Superior temporal gyrus (tissue), 1 donor: ENCODE measurements around the gene SDE2.
"Not testable (repeated sequence)": the region's sequence is repeated elsewhere in the genome, so short reads cannot be mapped to it uniquely, and the experiment has no call there.

Experiments used
- DNase-seq: peaks from one replicate; pipeline ENCODE4 v3.0.0-alpha.2; 2016; ENCODE audit errors: extremely low spot score

The SDE2 gene

DNA sequence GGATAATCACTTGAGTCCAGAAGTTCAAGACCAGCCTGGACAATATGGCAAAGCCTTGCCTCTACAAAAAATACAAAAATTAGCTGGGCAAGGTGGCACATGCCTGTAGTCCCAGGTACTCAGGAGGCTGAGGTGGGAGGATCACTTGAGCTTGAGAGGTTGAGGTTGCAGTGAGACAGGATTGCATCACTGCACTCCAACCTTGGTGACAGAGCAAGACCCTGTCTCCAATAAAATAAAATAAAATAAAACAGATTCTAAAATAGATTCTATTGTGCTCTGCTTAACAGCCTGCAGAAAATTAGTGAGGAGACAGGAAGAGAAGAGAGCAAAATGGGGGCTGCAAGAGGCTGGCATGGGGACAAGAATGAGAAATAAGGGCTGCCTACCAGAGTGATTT lies 7.5 kb upstream of the SDE2 start:
- no peak for DNase-seq

GRCh38 chr1:226004396-226004795 lies 5.3 kb upstream of the SDE2 start:
- no peak for DNase-seq

DNA sequence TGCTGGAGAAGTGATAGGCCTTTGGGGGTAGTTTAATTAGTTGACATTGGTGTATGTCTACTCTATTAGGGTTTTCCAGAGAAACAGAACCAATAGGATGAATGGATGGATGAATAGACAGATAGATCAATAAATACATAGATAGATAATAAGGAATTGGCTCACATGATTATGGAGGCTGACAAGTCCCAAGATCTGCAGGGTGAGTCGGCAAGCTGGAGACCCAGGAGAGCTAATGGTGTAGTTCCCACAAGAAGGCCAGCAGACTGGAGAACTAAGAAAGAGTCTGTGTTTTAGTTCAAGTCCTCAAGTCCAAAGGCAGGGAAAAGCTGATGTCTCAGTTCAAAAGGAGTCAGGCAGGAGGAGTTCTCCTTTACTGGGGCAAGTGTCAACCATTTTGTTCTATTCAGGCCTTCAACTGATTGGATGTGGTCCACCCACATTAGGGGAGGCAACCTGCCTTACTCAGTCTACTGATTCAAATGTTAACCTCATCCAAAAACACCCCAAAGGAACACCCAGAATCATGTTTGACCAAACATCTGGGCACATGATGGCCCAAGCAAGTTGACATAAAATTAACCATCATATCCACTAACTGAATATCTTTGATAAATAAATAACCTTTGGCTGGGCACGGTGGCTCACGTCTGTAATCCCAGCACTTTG lies 4.5 kb upstream of the SDE2 start:
- no peak for DNase-seq

DNA sequence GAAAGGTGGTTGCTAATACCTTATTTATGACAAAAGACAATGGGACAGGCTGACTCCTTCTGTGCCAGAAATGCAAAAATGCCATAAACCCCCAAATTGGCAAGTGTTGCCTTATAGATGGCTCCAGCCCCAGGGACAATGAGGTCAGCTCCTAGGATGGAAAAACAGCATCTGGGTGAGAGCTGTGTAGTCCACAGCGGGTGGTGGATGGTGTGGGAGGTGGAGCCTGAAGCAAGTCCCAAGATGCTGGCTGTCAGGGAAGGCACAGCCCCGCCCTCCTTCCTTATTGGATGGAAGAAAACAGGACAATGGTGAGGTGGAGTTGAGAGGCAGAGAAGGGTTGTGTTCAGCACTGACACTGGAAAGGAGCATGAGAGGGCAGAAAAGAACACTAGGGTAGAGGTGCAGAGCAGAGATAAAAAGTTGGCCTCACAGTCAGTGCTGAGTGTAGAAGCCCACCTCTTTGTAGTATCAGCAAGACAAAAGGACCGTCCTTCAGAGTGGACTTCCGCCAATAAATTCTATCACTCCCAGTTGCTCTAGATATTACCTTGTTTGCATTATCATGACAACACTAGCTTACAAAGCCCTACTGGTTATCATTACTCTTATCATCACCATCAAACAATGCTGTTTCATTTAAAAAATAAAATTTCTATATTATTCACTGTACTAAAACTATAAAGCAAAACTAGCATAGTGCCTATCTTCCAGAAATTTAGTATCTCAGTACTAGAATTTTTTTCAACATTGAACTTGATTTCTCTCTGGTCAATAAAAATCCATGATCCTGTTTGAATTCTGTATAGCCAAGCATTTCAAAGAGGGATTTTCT lies 3.7 kb upstream of the SDE2 start:
- no peak for DNase-seq

DNA sequence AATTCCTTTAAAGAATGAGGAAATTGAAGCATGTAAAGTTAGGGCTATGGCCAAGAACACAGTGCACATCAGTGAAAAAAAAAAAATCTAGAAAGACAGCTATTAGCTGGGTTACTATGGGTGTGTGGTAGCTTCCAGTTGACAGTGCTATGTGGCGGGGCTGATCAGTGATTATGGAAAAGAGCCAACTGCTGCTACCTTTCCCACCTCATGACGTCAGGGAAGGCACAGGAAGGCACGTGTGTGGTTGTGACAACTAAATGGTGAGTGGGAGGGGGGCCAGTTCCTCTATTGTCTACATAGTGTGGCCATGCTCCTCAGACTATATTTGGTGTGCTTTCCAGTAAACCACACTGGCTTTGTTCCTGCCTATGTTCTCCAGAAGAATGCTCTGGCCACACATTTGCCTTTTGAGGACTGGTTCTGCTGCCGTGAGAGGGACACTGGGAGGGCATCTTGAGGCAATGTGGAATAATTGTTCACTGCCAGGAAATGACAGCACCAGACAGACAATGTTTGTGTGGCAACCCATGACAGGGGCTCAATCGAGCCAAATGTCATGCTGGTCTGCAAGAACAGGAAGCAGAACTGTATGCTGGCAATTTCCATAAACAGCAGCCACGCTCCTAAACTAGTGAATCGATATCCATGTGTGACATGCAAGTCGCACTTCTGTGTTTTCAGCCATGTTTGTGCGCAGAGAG lies 3.0 kb upstream of the SDE2 start:
- peak; percentile 38 for DNase-seq

DNA sequence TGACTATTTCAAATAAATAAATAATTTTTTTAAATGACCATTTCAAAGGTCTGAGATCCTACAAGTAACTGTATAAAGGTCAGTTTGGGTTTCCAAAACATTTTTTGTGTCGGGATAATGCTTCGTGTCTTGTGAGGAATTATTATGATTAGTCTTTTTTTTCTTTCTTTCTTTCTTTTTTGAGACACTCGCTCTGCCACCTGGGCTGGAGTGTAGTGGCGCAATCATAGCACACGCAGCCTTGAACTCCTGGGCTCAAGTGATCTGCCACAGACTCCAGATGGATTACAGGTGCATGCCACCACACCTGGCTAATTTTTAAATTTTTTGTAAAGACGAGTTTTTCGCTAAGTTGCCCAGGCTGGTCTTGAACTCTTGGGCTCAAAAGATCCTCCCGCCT lies 1.9 kb upstream of the SDE2 start:
- no peak for DNase-seq

- not testable (repeated sequence) for DNase-seq
These were observed 1.4 kb upstream of the SDE2 start for GRCh38 chr1:226000493-226001081.

DNA sequence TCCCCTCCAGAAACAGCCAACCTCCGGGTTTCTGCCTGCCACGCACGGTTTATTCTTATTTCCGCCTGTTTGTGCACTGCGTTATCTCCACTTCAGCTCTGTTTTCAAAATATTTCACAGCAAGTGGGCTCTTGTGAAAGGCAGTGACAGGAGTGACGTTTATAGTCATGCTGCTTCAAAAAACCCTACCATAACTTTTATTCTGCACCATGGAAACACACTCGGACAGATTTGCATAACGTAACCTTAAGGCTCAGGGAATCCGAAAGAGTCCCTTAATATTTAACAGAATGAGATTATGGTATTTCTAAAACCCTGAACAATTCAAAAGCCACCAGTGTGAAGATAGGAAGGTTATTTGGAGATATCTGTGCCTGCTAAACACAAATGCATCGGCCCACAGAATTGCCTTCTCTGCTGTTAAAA lies 782 bp upstream of the SDE2 start:
- no peak for DNase-seq

- DNase-seq, result no peak
These were observed 450 bp downstream of the SDE2 start for GRCh38 chr1:225998560-225999226.

GRCh38 chr1:225996946-225997545 lies 2.1 kb downstream of the SDE2 start:
- no peak for DNase-seq

- DNase-seq, result no peak
These were observed 3.0 kb downstream of the SDE2 start for GRCh38 chr1:225995919-225996864.

GRCh38 chr1:225990705-225991464 lies 8.3 kb downstream of the SDE2 start:
- no peak for DNase-seq

DNA sequence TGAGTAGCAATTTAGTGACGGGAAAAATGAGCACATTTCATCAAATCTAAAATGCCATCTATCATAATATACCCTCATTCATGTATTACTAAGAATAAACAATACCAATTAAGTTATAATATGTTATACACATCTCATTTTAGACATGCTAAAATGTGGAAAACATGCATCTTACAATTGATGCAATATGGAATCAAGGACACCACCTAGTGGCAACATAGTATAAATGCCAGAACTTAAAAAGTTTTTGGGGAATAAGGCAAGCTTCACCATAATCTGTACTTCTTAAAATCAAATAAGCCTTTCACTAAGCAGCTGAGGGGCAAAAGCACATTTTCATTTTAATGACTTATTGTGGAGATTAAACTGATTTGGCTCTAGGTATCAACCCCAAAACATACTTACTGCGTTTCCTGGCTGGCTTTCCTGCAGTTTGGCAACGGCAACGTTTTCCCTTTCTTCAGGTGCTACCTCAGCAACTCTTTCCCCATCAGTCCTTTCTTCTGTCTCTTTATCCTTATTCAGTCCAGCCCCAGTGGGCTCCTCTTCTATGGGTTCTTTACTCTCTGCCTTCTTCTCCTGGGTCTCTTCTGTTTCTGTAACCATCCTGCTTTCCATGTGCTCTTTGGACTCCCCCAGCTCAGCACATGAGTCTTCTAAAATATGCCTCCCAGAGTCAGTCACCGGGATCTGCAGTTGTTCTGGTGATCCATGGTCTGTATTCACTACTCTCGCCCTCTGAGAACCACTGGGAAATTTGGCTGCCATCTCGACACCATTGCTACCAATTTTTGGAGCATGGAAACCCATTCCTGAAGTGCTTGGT lies 11.4 kb downstream of the SDE2 start:
- peak; percentile 83 for DNase-seq

- DNase-seq, result no peak
These were observed 17.4 kb downstream of the SDE2 start for GRCh38 chr1:225981714-225982113.

GRCh38 chr1:225980005-225980836 lies 18.9 kb downstream of the SDE2 start:
- no peak for DNase-seq

DNA sequence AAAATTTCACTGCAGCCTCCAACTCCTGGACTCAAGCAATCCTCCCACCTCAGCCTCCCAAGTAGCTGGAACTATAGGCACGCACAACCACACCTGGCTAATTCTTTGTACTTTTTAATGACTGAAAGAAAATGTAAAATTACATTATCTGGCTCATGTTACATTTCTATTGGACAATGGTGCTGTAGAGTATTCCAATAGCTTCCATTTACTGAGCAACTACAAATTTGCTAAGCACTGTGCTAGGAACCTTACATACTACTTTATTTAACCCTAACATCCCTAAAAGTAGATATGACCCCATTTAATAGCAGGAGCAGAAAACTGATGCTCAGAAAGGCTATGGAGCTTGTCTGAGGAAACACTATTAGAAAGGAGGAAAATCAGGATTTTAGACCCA lies 19.7 kb downstream of the SDE2 start:
- no peak for DNase-seq

DNA sequence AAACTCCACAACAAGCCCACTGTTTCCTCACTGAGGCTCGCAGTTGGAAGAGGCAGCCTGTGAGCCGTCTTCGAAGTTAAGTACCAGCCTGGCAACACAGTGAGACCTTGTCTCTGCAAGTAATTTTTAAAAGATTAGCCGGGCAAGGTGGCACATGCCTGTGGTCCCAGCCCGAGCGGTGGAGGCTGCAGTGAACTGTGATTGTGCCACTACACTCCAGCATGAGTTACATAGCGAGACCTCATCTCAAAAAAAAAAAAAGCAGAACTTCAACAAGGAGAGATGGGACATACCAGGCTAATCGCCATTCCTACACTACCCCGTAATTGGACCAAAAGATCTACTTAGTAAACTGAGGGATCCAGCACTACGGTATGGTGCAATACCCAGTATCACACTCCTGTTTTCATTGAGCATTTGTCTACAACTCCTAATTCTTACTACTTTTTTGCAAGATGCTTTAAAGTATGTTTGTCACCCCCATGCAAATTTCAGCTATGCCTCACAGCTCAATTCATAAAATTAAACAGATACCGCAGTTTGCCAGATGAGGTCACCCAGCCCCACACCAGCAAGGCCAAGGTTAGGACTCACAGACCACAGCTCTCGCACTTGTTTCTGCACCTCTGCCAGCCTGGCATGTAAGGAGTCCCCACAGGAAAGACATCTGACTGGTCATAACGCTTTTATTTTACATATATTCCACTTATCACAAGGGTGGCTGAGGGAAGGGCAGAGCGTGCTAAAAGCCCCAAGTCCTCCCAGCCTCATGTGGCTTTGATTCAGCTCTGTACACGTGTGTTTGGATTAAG lies 21.0 kb downstream of the SDE2 start:
- DNase-seq, result no peak
